Breast epithelium (tissue), 4 donors: ENCODE data around the gene ADAMTS4. TPM values are rescaled to one million over a fixed set of nuclear protein-coding genes. Genes with fewer than 3 reads are reported as not detected.
A peak's percentile ranks its signal among the peaks of the same experiment; 100 is the strongest.

ENCODE experiments used
- DNase-seq, 2 donors: peaks; one replicate each; pipeline ENCODE4 v3.0.0-alpha.2; 2019; ENCODE audit warnings: low spot score in 2 of 2
- H3K27ac ChIP-seq, 2 donors: fragments of 200-600 bp; sonication (generic) in 1 of 2; one replicate each; pipeline ENCODE4 v1.5.1; 2016 to 2019; ENCODE audit warnings: mild to moderate bottlenecking in 1 of 2
- H3K27me3 ChIP-seq, 2 donors: fragments of 200-600 bp; sonication (generic) in 1 of 2; one replicate each; pipeline versions ENCODE4 v1.5.1 to v1.6.0; 2017 to 2019; ENCODE audit warnings: control low read depth in 1 of 2, mild to moderate bottlenecking in 1 of 2
- H3K36me3 ChIP-seq: fragments of 200-600 bp; one replicate; pipeline ENCODE4 v1.5.1; 2019
- H3K4me1 ChIP-seq, 2 donors: fragments of 200-600 bp; sonication (generic); one replicate each; pipeline ENCODE4 v1.5.1; 2016 to 2019; ENCODE audit warnings: control low read depth in 1 of 2
- H3K4me3 ChIP-seq, 3 donors: fragments of 200-600 bp; sonication (generic); 1 replicate in 2 of 3; 2 replicates in 1 of 3; pipeline ENCODE4 v1.5.1; 2016 to 2019; ENCODE audit warnings: mild to moderate bottlenecking in 3 of 3, moderate library complexity in 2 of 3
- H3K9me3 ChIP-seq, 2 donors: fragments of 200-600 bp; sonication (generic) in 1 of 2; one replicate each; pipeline ENCODE4 v1.5.1; 2016 to 2019; ENCODE audit warnings: control low read depth in 1 of 2
- CTCF ChIP-seq, 3 donors: fragments of 450-650 bp; IDR thresholded peaks; one replicate each; pipeline ENCODE4 v1.5.1; 2016 to 2017; ENCODE audit warnings: antibody characterized with exemption in 3 of 3, mild to moderate bottlenecking in 3 of 3, moderate library complexity in 3 of 3
- POLR2A ChIP-seq: fragments of 450-650 bp; IDR thresholded peaks from one replicate; pipeline ENCODE4 v1.6.1; 2016; ENCODE audit warnings: antibody characterized with exemption, mild to moderate bottlenecking, moderate library complexity
- POLR2AphosphoS5 ChIP-seq, 3 donors: sonication (generic); formaldehyde crosslinking; IDR thresholded peaks; one replicate each; pipeline ENCODE4 v1.6.1; 2017; ENCODE audit warnings: antibody characterized with exemption in 3 of 3
- intact Hi-C: fragments of 100-400 bp; cut with DNase I; formaldehyde crosslinking; loops from one replicate; pipeline ENCODE4 v1.15.1; 2023; ENCODE audit warnings: low total_unique reads
- total RNA-seq, 3 donors: library from RNA; depleted of rRNA; stranded (reverse); fragments of >200 nt; gene quantifications; one replicate each; pipeline ENCODE4 v1.1.0, GENCODE V29; 2016

ADAMTS4 gene
- total RNA-seq, 3 donors from 2014 or later: 4.8 to 85.5 (median 24.6) TPM

DNA sequence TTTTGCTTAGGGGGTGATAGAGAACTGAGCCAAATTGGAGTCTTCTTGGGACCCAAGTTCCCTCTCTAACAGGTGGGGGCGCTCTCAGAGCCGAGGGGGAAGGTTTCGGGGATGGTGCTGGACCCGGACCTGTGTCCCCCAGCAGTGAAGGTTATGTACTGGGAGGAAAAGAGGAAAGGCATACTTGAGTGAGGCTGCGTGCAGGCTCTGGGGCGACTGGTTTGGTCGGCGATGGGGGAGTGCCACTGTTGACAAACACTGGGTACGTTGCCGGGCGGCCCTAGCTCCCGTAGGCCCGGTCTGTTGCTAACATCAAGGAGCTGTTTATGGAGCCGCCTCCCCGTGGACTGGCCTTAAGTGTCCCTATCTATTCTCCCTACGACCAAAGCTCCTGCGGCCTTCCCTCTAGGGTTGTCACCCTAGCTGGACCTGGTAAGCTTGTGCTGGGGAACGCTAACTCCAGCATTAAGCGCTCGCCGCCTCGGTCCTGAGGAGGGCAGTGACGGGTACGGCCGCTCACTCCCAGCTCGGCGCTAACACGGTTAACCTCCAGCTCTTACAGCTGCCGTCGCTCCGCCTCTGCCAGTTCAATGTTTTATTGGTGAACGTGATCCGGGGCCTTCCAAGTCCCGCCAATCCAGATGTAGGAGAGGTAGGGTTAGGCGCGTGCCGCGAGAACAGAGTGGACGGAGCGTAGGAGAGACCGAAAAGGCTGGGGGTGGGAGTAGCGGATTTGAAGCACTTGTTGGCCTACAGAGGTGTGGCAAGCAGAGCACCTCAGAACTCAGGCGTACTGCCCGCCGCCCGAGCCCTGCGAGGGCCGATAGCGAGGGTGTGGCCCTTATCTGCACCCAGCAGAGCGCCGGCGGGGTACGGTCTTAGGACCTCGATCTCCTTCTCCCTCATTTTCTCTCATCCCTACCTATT lies 32.8 kb downstream of the ADAMTS4 start, which contains the start of gene PPOX:
TSS of gene PPOX (plus strand) at position 685 of the 927 bp plus-strand sequence. CDS start 422 bp downstream, outside the sequence.
- intact Hi-C loops: no loop called here

GRCh38 chr1:161164901-161165610 lies 33.8 kb downstream of the ADAMTS4 start:
- H3K9me3 ChIP-seq: no peaks in the 10 kb centered on the region
- no peaks in the 10 kb centered on the region for H3K36me3 ChIP-seq
- peak overlapping the region; percentile 54 to 88 (median 86) for H3K4me3 ChIP-seq
- TF ChIP-seq POLR2AphosphoS5 (IDR thresholded peaks at IDR 0.05): no peak
- no peak for TF ChIP-seq CTCF (IDR thresholded peaks at IDR 0.05)
- no peak for TF ChIP-seq POLR2A
- H3K27ac ChIP-seq: peak overlapping the region; percentile 92 to 93
- intact Hi-C loops: no loop called here
- peaks cover 3 to 16% of the 10 kb centered on the region in 2 donors for H3K4me1 ChIP-seq
- no peak for DNase-seq
- no peaks in the 10 kb centered on the region for H3K27me3 ChIP-seq

More for the DNA sequence above, 32.8 kb downstream of the ADAMTS4 start, which contains the start of gene PPOX:
- no peaks in the 10 kb centered on the region for H3K36me3 ChIP-seq
- no peaks in the 10 kb centered on the region for H3K9me3 ChIP-seq
- H3K27ac ChIP-seq: peak within 1 kb of the TSS; percentile 92 to 93
- H3K4me3 ChIP-seq: peak within 1 kb of the TSS; percentile 54 to 88 (median 86)
- H3K27me3 ChIP-seq: no peaks in the 10 kb centered on the region
- H3K4me1 ChIP-seq: peaks cover 0 to 9% of the 10 kb centered on the region in 2 donors
- TF ChIP-seq POLR2AphosphoS5 (IDR thresholded peaks at IDR 0.05) (peak; percentile 73 to 90 (median 85)), CTCF (IDR thresholded peaks at IDR 0.05) (peak; percentile 9 to 33 (median 31)), POLR2A (peak; percentile 32)
- peak; percentile 97 to 98 for DNase-seq

- intact Hi-C loops: no loop called here
- Histone ChIP-seq H3K9me3 (no peaks in the 10 kb centered on the region), H3K36me3 (no peaks in the 10 kb centered on the region), H3K4me3 (no peak overlapping the region), H3K4me1 (peaks cover 4 to 18% of the 10 kb centered on the region in 2 donors), H3K27me3 (no peaks in the 10 kb centered on the region), H3K27ac (peak overlapping the region; percentile 8 to 93)
- TF ChIP-seq POLR2A: no peak
- no peak for TF ChIP-seq CTCF (IDR thresholded peaks at IDR 0.05)
- no peak for TF ChIP-seq POLR2AphosphoS5 (IDR thresholded peaks at IDR 0.05)
- no peak for DNase-seq
Measured at GRCh38 chr1:161163793-161164192, 35.1 kb downstream of the ADAMTS4 start.

- Histone ChIP-seq H3K27ac (peak overlapping the region in 1 of 2 donors; percentile 27), H3K4me1 (peaks cover 4 to 18% of the 10 kb centered on the region in 2 donors), H3K36me3 (no peaks in the 10 kb centered on the region), H3K9me3 (no peaks in the 10 kb centered on the region), H3K4me3 (no peak overlapping the region), H3K27me3 (no peaks in the 10 kb centered on the region)
- intact Hi-C loops: no loop called here
- TF ChIP-seq CTCF (IDR thresholded peaks at IDR 0.05) (no peak), POLR2A (no peak), POLR2AphosphoS5 (IDR thresholded peaks at IDR 0.05) (no peak)
- no peak for DNase-seq
Measured at GRCh38 chr1:161162806-161163205, 36.0 kb downstream of the ADAMTS4 start.
